ENCODE measurements around the gene CXCR6. TPM values are rescaled to one million over a fixed set of nuclear protein-coding genes. Genes with fewer than 3 reads are reported as not detected.
A peak's percentile ranks its signal among the peaks of the same experiment; 100 is the strongest.

Gene CXCR6
- total and polyA plus RNA-seq, 2 experiments from 2014 or later = 0.10 TPM; not detected in 1

DNA sequence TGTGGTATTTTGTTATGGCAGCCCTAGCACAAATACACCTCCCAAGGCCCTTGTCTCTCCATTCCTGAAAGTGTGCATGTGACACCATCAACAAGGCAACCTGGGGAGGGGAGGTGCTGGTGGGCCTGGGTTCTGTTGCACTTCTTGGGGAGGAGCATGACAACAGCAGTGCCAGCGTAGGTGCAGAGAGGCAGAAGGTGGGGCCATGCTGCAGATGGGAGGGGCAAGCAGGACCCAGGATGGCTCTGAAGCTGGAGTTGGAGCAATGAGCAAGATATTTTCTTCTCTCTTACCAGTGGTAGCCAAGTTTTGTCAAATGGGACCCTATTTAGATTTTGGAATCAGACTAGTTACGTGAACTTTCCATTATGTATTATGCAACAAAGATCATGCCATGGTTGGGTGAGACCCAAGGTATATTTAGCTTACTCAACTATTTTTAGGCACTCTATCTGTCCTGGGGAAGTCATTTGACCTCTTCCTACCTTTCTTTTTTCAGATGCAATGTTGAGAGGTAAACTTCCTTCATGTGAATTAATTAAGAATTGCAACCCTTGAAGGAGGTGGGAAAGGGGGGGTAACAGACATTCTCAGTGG lies 49.0 kb downstream of the CXCR6 start:
- ATAC-seq = peak; percentile 3
- no peak for DNase-seq (ENCODE audit: low spot score)
- Histone ChIP-seq H3K27me3 (ENCODE audit: insufficient read depth) (peaks cover 7% of the 10 kb centered on the region; the same call in 1 of the 2 replicates), H3K27ac (ENCODE audit: low read depth) (no peak overlapping the region), H3K36me3 (ENCODE audit: insufficient read depth) (no peaks in the 10 kb centered on the region), H4K20me1 (replicated peaks; ENCODE audit: insufficient read depth) (peaks cover under 1% of the 10 kb centered on the region), H3K4me2 (peak overlapping the region; percentile 64), H3K4me3 (no peak overlapping the region), H3K4me1 (ENCODE audit: insufficient read depth) (peaks cover 30% of the 10 kb centered on the region), H3K79me2 (replicated peaks; ENCODE audit: insufficient read depth) (peaks cover 70% of the 10 kb centered on the region), H3K9me2 (ENCODE audit: insufficient read depth) (no peaks in the 10 kb centered on the region), H2AFZ (no peak overlapping the region), H3F3A (replicated peaks; ENCODE audit: low read depth) (no peaks in the 10 kb centered on the region)
- Mint-ChIP-seq H3K36me3 (ENCODE audit: low read depth) (no peaks in the 10 kb centered on the region; the same call in 2 of the 3 replicates), H3K9me3 (no peaks in the 10 kb centered on the region; the same call in 2 of the 3 replicates), H3K4me1 (peaks cover 34% of the 10 kb centered on the region), H3K27me3 (ENCODE audit: insufficient read depth, low read depth, poor library complexity) (peaks cover 11% of the 10 kb centered on the region), H3K27ac (no peak overlapping the region), H3K4me3 (peak overlapping the region; percentile 8; the same call in 1 of the 3 replicates)
- TF ChIP-seq POLR2AphosphoS5 (IDR thresholded peaks at IDR 0.05; ENCODE audit: low read depth) (no peak), NANOG (IDR thresholded peaks at IDR 0.05; ENCODE audit: borderline replicate concordance) (no peak), ZNF331 (CRISPR knock-in tag; IDR thresholded peaks at IDR 0.05; ENCODE audit: low read depth) (no peak), CTCF (conservative IDR thresholded peaks at IDR 0.05; ENCODE audit: low read depth in 2 of 2) (no peak), STAT1 (IDR thresholded peaks at IDR 0.05; ENCODE audit: unreplicated experiment) (no peak), ZNF114 (CRISPR knock-in tag; IDR thresholded peaks at IDR 0.05) (no peak), CREB1 (CRISPR knock-in tag; IDR thresholded peaks at IDR 0.05; ENCODE audit: low read depth) (no peak), EZH2 (IDR thresholded peaks at IDR 0.05; ENCODE audit: low read depth, unreplicated experiment) (no peak), EZH2phosphoT487 (IDR thresholded peaks at IDR 0.05; ENCODE audit: unreplicated experiment) (no peak), JUNB (IDR thresholded peaks at IDR 0.05; ENCODE audit: unreplicated experiment) (no peak), ETS1 (IDR thresholded peaks at IDR 0.05) (no peak)
- TF ChIP-seq, protein P1, sequence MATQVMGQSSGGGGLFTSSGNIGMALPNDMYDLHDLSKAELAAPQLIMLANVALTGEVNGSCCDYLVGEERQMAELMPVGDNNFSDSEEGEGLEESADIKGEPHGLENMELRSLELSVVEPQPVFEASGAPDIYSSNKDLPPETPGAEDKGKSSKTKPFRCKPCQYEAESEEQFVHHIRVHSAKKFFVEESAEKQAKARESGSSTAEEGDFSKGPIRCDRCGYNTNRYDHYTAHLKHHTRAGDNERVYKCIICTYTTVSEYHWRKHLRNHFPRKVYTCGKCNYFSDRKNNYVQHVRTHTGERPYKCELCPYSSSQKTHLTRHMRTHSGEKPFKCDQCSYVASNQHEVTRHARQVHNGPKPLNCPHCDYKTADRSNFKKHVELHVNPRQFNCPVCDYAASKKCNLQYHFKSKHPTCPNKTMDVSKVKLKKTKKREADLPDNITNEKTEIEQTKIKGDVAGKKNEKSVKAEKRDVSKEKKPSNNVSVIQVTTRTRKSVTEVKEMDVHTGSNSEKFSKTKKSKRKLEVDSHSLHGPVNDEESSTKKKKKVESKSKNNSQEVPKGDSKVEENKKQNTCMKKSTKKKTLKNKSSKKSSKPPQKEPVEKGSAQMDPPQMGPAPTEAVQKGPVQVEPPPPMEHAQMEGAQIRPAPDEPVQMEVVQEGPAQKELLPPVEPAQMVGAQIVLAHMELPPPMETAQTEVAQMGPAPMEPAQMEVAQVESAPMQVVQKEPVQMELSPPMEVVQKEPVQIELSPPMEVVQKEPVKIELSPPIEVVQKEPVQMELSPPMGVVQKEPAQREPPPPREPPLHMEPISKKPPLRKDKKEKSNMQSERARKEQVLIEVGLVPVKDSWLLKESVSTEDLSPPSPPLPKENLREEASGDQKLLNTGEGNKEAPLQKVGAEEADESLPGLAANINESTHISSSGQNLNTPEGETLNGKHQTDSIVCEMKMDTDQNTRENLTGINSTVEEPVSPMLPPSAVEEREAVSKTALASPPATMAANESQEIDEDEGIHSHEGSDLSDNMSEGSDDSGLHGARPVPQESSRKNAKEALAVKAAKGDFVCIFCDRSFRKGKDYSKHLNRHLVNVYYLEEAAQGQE (IDR thresholded peaks at IDR 0.05; ENCODE audit: unreplicated experiment) = no peak
- TF ChIP-seq, protein P2, sequence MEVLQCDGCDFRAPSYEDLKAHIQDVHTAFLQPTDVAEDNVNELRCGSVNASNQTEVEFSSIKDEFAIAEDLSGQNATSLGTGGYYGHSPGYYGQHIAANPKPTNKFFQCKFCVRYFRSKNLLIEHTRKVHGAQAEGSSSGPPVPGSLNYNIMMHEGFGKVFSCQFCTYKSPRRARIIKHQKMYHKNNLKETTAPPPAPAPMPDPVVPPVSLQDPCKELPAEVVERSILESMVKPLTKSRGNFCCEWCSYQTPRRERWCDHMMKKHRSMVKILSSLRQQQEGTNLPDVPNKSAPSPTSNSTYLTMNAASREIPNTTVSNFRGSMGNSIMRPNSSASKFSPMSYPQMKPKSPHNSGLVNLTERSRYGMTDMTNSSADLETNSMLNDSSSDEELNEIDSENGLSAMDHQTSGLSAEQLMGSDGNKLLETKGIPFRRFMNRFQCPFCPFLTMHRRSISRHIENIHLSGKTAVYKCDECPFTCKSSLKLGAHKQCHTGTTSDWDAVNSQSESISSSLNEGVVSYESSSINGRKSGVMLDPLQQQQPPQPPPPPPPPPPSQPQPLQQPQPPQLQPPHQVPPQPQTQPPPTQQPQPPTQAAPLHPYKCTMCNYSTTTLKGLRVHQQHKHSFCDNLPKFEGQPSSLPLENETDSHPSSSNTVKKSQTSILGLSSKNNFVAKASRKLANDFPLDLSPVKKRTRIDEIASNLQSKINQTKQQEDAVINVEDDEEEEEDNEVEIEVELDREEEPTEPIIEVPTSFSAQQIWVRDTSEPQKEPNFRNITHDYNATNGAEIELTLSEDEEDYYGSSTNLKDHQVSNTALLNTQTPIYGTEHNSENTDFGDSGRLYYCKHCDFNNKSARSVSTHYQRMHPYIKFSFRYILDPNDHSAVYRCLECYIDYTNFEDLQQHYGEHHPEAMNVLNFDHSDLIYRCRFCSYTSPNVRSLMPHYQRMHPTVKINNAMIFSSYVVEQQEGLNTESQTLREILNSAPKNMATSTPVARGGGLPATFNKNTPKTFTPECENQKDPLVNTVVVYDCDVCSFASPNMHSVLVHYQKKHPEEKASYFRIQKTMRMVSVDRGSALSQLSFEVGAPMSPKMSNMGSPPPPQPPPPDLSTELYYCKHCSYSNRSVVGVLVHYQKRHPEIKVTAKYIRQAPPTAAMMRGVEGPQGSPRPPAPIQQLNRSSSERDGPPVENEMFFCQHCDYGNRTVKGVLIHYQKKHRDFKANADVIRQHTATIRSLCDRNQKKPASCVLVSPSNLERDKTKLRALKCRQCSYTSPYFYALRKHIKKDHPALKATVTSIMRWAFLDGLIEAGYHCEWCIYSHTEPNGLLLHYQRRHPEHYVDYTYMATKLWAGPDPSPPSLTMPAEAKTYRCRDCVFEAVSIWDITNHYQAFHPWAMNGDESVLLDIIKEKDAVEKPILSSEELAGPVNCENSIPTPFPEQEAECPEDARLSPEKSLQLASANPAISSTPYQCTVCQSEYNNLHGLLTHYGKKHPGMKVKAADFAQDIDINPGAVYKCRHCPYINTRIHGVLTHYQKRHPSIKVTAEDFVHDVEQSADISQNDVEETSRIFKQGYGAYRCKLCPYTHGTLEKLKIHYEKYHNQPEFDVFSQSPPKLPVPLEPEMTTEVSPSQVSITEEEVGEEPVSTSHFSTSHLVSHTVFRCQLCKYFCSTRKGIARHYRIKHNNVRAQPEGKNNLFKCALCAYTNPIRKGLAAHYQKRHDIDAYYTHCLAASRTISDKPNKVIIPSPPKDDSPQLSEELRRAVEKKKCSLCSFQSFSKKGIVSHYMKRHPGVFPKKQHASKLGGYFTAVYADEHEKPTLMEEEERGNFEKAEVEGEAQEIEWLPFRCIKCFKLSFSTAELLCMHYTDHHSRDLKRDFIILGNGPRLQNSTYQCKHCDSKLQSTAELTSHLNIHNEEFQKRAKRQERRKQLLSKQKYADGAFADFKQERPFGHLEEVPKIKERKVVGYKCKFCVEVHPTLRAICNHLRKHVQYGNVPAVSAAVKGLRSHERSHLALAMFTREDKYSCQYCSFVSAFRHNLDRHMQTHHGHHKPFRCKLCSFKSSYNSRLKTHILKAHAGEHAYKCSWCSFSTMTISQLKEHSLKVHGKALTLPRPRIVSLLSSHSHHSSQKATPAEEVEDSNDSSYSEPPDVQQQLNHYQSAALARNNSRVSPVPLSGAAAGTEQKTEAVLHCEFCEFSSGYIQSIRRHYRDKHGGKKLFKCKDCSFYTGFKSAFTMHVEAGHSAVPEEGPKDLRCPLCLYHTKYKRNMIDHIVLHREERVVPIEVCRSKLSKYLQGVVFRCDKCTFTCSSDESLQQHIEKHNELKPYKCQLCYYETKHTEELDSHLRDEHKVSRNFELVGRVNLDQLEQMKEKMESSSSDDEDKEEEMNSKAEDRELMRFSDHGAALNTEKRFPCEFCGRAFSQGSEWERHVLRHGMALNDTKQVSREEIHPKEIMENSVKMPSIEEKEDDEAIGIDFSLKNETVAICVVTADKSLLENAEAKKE (CRISPR knock-in tag; IDR thresholded peaks at IDR 0.05) = no peak

All from GM23338 (cell line).